T-helper 2 cell treated with Interferon-gamma antibody and Interleukin-4, amounts not matched to agents 100 ng/mL and 5 ng/mL, for 36 hours (primary cell): ENCODE measurements around the gene SIGMAR1. TPM values are rescaled to one million over a fixed set of nuclear protein-coding genes. Genes with fewer than 3 reads are reported as not detected.

Experiments used
- intact Hi-C: fragments of 100-400 bp; cut with micrococcal nuclease; formaldehyde crosslinking; loops from one replicate; pipeline ENCODE4 v1.15.1; 2023
- total RNA-seq: library from RNA; stranded (reverse); gene quantifications from 2 replicates; pipeline ENCODE4 v1.2.3, GENCODE V29; 2022

The SIGMAR1 gene
- total RNA-seq, result 81.2 and 83.0 TPM in 2 replicates

DNA sequence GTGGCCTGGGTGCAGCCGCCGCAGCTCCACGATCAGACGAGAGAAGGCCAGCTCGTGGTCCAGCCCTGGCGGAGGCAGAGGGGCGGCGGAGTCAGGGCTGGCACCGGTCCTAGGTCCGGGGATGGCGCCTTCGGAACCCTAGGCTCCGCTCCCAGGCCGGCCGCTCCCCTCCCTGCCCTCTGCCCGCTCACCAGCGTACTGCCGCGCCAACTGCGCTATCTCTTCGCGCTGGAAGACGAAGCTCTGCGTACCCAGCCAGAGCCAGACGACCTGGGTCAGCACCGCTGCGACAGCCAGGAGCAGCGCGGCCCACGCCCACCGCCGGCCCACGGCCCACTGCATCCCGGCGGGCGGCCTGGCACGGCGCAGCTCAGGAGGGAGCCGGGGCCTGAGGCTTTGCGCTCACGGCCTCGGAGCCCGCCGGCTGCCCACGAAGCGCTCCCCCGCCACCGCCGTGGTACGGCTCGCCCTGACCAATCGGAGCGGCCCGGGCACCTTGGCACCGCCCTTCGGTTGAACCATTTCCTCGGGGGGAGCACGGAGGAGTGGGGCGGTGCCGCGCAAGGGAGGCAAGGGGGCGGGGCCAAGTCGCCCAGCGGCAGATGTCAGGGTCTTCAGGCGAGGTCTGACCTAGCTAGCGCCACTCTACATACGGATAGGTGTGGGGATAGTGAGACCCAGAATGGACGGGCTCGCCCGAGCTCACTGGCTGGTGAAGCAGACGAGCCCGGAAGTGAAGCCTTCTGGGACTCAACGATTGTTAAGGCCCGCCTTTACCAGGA lies at the start of gene SIGMAR1:
TSS of gene SIGMAR1 (minus strand) at position 432 of the 782 bp plus-strand sequence. CDS start at position 342, 90 bp downstream.
- intact Hi-C loops, result loop anchor here (1.0 to 5.0 kb wide), 4 partner anchors 9 to 260 kb away; partner anchors contain the start of genes DNAI1, FAM219A, GALT and MYORG

DNA sequence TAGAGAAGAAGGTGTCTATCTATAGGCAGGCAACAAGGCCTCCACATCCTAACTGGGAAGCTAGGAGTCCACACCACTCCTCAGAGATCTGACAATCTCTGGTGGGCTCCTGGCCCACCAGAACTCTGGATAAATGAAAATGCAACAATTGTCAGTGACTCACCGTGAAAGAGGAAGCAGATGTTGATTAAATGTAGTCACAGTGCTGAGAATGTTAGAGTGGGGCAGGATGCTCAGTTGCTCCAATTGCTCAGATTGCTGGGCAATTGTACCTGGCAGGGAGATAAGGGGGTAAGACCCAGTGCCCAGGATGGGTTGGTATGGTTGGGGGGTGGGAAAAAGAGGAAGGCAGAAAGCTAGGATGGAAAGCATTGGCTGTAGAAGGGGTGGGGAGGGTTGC lies 49.1 kb upstream of the SIGMAR1 start:
- intact Hi-C loops, result no loop called here

DNA sequence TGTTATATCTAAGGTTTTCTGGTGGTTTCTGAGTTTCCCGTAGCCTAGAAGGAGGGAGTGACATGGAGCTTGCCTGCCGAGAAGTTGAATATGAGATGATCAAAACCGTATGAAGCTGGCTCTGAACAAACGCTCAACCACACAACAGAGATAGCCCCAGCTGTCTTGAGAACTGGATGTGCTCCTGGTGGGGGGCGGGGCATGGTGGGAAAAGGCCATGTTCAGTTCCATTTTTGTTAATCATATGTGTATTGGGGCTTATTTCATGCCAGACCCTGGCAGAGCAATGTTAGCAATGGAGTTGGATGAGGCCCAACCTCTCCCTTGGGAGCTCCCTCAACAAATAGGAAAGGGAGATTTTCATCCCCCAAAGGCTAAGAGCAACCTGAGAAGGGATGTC lies 48.6 kb upstream of the SIGMAR1 start:
- intact Hi-C loops, result no loop called here

DNA sequence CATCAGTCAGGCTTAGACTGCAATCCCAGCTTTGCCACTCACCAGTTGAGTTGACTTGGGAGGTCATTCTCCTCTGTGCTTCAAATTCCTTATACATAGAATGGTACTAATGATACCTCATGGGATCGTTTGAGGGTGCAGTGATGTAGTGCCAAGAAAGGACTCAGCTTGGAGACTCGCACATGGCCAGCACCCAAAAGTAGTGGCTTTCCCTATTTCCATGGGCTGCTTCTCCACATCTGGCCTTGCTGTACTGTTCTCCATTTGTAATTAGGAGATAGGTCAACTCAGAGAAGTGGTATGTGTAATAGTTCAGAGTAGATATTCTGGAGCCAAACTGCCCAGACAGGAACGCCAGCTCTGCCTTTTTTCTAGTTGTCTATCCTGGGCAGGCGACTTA lies 48.0 kb upstream of the SIGMAR1 start:
- intact Hi-C loops, result no loop called here

DNA sequence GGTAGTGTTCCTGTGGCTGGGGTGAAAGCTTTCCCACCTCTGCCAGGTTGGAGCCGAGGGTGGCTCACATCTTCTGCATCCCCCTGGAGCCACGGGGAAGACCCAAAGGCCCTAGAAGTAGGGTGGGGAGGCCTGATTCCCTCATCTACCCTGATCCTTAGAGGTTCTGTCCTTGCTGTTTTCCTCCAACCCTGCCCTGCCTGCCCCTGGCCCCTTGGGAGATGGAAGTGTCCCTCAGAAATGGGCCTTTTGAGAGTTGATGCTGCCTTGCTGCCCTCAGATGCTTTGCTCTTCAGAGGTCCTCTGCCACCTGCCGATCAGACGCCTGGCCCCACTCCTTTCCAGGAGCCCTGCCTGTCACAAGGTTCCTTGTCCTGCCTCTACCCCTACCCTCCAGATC lies 47.2 kb upstream of the SIGMAR1 start:
- intact Hi-C loops, result no loop called here

DNA sequence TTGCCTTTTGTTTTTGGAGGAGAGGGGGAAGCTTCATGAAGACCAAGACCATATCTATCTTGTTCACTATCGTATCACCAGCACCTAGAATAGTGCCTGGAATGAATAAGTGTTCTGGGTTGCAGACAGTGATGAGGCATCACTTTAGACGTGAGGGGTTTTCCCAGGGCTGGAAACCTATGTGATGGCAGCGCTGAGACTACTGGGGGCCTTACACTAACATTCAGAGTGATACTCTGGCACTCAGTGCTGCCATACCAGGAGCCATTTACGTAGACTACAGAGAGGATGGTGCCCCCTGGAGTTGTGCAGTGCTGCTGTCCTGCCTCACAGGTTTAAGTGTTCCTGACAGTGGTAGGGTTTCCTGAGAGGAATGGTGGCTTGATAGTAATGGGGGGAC lies 46.6 kb upstream of the SIGMAR1 start:
- intact Hi-C loops, result no loop called here

DNA sequence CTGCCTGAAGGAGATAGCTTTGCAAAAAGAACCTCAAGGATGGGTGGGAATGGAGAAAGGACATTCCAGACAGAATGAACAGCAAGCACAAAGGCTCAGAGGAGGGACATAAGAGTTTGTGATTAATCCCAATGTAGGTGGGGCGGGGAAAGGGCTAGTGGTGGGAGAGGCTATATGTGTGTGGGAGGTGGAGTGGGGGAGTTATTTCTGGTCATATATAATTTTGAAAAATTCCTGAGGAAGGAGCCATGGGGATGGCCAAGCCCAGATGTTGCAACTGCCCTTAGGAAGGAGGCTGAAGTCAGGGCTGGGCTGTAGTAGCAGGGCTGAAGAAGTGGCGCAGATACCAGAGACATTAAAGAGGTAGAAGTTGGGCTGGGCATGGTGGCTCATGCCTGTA lies 38.3 kb upstream of the SIGMAR1 start:
- intact Hi-C loops, result loop anchor here (1.0 kb wide), 1 partner anchor 25 kb away; no protein-coding TSS in a partner anchor

DNA sequence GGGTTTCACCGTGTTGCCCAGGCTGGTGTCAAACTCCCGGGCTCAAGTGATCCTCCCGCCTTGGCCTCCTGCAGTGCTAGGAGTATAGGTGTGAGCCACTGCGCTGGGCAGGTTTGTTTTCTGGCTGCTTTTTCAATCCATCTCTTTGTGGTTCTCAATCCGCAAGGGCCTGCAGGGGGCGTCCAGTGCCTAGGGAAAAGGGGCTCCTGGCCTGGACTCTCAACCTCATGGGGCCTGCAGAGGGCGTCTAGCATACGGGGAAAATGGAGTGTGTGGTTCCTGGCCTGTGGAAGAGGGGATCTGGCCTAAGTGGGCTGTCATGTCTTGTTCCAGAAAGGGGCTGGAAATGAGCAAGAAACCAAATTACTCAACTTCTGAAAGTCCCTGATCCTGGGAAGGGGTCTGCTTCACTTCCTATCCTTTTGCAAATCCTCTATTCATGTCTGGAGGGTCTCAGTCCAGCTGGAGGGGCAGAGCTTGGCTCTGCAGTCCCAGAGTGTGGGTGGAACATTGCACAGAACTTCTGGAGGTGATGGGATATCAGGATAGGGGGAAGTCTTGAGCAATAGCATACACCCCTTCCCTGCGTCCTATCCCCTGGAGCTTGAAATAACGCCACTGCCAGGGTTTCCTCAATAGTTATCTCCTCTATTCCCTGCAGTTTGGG lies 37.6 kb upstream of the SIGMAR1 start:
- intact Hi-C loops, result loop anchor here (1.0 kb wide), 1 partner anchor 26 kb away; no protein-coding TSS in a partner anchor

DNA sequence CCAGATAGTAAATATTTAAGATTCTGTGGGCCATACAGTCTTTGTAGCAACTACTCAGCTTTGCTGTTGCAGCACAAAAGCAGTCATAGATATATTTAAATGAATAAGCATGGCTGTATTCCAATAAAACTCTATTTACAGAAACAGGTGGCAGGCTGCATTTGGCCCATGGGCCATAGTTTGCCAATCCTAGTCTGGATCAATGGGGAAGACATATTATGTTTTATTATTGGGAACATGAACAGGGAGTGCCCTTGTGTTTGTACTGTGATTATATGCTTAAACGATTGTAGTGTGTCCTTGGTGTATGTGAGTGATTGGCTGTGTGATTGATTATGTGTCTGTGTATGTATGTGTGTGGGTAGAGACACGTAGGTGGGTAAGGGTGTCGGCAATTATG lies 36.9 kb upstream of the SIGMAR1 start:
- intact Hi-C loops, result no loop called here

DNA sequence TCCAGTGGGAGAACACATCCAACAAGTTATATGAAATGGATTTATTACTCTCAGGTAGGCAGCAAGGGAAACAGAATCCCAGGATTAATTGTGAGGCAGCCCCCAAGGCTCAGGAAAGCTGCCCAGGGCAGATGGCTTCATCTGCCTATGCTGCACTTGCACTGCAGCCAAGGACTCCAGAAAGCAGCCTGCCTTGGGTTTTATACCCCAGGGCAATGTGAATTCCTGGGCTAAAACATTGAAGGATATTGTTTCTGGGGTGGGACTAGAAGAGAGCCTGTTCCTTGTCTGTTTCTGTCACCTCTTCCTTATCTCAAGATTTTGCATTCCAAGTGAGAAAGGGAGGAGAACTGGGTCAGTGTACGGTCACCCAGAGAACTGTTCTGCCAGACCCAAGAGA lies 33.7 kb upstream of the SIGMAR1 start:
- intact Hi-C loops, result no loop called here

DNA sequence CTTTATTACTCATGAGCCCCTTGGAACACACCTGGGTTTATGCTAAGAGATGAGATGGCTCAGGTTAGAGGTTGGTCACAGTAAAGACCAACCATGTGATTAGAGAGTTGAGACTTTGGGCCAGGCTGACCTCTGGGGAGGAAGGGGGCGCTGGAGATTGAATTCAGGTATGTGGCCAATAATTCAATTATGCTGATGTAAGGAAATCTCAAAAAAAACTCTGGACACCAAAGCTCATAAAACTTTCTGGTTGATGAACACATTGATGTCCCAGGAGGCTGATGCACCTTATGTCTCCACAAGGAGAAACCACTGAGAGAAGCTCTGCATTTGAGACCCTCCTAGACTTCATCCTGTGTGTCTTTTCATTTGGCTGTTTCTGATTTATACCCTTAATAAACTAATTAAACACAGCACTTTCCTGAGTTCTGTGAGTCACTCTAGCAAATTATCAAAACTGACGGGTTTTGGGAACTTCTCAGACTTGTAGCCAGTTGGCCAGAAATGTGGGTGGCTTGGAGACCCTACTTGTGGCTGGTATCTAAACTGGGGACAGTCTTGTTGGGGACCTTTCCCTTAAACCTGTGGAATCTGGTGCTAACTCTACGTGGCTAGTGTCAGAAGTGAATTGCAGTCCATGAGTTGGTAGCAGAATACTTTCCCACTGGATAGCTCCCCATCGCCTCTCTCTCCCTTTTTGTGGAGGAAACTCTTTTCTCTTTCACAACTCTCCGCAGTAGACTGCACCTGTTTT lies 32.4 kb upstream of the SIGMAR1 start:
- intact Hi-C loops, result loop anchor here (5.0 to 10.0 kb wide), 3 partner anchors 405 to 1817 kb away; partner anchors contain the start of genes FANCG, TESK1 and VCP

DNA sequence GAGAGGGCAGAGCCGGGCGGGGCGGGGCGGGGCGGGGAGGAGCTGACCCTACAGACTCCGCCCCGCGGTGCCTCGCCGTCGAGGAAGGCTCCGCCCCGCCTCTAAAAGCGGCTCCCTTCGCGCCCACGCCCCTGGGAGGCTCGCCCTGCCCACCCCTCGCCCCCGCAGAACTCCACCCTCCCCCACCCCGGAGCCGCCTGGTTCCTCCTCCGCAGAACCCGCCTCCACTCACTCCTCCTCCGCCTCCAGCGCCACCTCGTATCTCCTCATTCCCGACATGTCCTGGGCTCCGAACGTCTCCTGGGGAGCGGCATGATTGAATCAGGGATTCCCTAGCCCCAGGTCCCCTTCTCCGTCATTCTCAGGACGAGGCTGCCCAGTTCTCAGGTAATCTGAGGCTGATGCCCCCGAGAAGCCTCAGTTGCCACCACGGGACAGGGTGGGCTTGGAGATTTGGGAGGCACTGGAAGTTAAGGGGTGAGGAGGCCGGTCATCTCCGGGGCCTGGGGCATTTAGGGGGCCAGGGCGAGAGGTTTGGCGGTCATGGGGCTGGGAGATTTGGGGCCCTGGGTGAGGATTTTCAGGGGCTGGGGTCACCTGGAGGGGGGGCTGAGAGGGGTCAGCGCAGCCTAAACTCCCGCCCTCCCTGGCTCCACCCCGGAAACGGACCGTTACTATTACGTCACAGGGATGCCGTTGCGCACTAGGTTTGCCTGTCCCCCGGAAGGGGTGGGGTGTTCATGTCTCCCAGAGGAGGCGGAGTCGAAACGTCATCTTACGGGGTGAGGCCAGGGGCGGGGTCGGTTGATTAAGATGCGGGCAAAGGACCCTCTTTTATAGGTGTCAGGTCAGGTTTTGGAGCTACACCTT lies 28.0 kb upstream of the SIGMAR1 start:
- intact Hi-C loops, result loop anchor here (1.0 to 10.0 kb wide), 9 partner anchors 19 to 1822 kb away; partner anchors contain the start of genes DNAI1, FAM219A, FANCG and GALT

DNA sequence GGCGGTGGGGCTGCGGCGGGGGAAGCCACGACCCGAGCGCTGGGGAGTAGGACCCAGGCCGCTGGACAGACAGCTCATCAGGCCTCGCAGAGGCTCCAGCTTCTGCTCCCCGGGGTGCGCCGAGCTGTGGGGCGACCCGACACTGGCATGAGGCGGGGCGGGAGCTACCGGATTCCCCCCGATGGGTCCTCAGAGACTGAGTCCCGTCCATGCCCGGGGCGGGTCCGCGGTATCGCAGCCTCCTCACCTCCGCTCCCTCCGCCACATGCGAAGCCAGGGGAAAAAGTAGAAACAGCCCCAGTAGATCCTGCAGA lies 27.4 kb upstream of the SIGMAR1 start:
- intact Hi-C loops, result loop anchor here (1.0 to 10.0 kb wide), 9 partner anchors 19 to 1822 kb away; partner anchors contain the start of genes DNAI1, FAM219A, FANCG and GALT

DNA sequence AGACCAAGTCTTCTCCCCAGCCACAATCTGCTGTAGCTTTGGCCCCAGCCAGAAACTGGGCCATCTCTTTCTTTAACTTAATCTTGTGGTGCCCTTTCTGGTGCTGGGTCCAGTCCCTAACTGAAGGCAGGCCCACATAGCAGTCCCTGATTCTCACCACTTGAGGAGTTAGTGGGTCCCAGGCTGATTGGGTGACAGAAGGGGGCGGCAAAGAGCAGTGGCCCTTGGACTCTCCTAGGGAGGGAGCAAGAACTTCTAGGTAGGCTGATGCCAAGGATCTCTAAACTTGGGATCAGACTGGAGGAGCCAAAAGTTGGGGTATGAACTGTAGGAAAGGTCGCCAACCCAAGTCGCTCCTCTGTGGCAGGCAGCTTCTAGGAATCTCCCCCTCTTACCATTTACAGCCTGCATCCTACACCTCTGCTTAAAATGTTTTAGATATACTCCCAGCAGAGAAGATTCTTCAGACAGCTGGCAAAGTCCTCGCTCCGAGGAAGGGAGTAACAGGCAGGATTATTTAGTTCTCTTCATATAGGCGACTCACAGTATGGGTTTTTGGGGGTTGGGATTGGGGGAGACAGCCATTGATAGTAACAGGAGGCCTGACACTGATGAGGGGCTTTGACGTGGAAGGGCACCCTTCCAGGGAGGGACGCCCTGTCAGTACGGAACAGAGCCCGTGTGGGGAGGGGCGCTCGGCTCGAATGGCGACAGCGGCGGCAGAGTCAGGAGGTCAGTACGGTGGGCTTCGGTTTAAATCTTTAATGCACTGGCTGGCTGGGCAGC lies 26.9 kb upstream of the SIGMAR1 start:
- intact Hi-C loops, result loop anchor here (1.0 to 10.0 kb wide), 10 partner anchors 18 to 1823 kb away; partner anchors contain the start of genes DNAI1, FAM219A, FANCG and GALT

DNA sequence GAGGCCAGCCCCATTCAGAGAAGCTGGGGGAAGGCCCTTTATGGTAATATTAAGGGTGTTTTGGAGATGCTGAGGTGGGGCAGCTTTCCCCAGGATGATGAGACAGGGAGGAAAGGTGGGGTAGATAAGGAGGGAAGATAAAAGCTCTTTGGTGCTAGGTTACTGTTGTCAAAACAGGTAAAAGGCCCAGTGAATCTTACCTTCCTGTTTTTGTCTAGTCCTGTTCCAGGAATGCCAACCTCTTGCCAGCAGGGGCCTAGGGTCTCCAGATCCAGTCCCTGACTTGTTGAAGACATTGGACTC lies 25.7 kb upstream of the SIGMAR1 start:
- intact Hi-C loops, result loop anchor here (10.0 kb wide), 2 partner anchors 412 to 942 kb away; partner anchors contain the start of genes FANCG, TESK1 and VCP

DNA sequence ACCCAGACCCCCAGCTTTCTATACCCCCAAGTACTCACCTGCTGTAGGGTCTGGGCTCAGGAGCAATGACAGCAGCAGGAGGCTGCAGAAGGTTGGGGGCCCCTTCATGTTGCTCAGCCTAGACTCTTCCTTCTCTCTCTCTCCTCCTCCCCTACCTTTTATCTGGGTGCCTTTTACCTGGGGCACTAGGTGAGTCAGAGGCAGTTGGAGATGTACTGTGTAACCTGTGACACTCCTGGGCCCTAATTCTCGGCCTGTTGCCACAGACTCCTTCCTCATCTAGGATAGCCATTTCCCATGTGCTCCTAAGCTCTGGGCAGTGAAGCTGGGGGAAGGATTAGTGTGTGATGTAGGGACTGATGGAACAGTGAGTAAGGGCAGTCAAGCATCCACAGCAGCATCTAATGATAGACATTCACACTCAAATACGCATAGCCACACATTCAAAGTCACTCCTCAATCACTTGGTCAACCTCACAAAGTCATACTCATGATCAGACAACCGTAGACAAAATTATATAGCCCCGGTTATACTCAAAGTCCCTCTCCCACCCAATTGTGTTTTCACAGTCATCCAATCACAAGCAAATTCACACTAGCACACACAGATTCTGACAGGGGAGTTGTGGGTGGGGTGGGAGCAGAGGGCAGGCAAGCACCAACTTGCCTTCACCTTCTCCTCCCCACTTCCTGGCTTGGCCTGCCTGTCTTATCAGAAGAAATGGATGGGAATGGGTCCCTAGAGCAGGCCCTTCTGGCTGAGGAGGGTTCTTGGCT lies 25.1 kb upstream of the SIGMAR1 start, which contains the start of gene CCL27:
TSS of gene CCL27 (minus strand) at position 132 of the 777 bp plus-strand sequence. CDS start at position 108, 24 bp downstream.
- intact Hi-C loops, result loop anchor here (10.0 kb wide), 2 partner anchors 412 to 942 kb away; partner anchors contain the start of genes FANCG, TESK1 and VCP

DNA sequence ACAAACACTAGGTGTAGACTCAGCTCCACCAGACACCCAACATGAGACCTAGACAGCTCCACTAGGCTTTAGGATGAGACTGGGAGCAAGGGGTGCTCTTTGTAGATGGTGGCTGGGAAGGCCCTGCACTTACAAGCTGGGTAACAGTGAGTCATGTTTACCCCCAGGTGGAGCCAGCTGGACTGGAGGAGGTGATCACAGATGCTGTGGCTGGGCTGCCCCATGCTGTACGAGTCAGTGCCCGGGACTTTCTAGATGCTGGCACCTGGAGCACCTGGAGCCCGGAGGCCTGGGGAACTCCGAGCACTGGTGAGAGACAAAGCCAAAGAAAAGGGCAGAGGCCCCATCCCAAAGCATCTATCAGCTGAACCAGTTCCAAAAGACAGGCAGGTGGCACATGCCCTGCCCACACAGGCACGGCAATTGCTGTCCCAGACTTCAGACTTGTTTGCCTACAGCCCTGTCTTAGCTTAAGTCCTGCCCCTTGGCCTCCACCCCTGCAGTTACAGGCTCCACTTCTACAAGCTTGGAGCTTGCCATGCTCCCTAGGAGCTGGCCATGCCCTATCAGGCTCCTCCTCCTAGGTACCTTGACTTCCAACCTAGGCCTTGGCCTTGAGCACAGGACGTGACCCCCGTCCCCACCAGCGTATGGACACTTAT lies 22.1 kb upstream of the SIGMAR1 start:
- intact Hi-C loops, result loop anchor here (10.0 kb wide), 2 partner anchors 415 to 945 kb away; partner anchors contain the start of genes FANCG, TESK1 and VCP

DNA sequence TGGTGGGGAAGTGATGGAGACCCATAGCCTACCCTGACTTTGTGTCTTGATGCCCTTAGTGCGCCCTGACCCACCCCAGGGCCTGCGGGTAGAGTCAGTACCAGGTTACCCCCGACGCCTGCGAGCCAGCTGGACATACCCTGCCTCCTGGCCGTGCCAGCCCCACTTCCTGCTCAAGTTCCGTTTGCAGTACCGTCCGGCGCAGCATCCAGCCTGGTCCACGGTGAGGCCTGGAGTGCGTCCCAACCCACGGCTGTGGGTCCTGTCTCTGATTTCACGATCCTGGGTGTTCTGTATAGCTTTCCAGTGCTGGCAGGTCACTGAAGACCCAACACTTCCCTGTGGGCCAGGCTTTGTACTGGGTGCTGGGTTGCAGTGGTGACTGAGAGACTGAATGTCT lies 20.9 kb upstream of the SIGMAR1 start:
- intact Hi-C loops, result no loop called here
